Large intestine (tissue), 3 donors: Measurements from ENCODE around the gene ZBTB3. TPM values are rescaled to one million over a fixed set of nuclear protein-coding genes. Genes with fewer than 3 reads are reported as not detected.
"Not testable (repeated sequence)": the region's sequence is repeated elsewhere in the genome, so short reads cannot be mapped to it uniquely, and the experiment has no call there.

Source experiments
- DNase-seq, 2 donors: peaks; one replicate each; pipeline versions ENCODE4 v3.0.0 to v3.0.0-alpha.2; 2013
- H3K27ac ChIP-seq: one replicate; pipeline ENCODE4 v1.5.1; 2013; ENCODE audit warnings: low read length
- H3K27me3 ChIP-seq: 2 replicates; pipeline ENCODE4 v1.6.1; 2013; ENCODE audit warnings: low read length; ENCODE audit not compliant: control insufficient read depth, insufficient read depth
- H3K36me3 ChIP-seq: 2 replicates; pipeline ENCODE4 v1.6.1; 2013; ENCODE audit warnings: low read length; ENCODE audit not compliant: control insufficient read depth, insufficient read depth
- H3K4me1 ChIP-seq: one replicate; pipeline ENCODE4 v1.6.1; 2013; ENCODE audit warnings: low read length; ENCODE audit not compliant: control insufficient read depth, insufficient read depth
- H3K4me3 ChIP-seq: one replicate; pipeline ENCODE4 v1.5.1; 2013; ENCODE audit warnings: low read length
- H3K9me3 ChIP-seq: one replicate; pipeline ENCODE4 v1.6.1; 2013; ENCODE audit warnings: mild to moderate bottlenecking, low read depth, low read length, moderate library complexity; ENCODE audit not compliant: control insufficient read depth
- WGBS: methylation state at CpG from one replicate; pipeline ENCODE4 v1.1.5; 2013; ENCODE audit warnings: low lambda C conversion rate; ENCODE audit not compliant: insufficient coverage; 5-methylcytosine and 5-hydroxymethylcytosine counted together
- polyA plus RNA-seq: library from polyadenylated mRNA; unstranded; fragments of 120-200 nt; gene quantifications from one replicate; pipeline ENCODE4 v1.2.1, GENCODE V29; 2013

ZBTB3 gene
- polyA plus RNA-seq, 1 donor: 7.2 TPM

DNA sequence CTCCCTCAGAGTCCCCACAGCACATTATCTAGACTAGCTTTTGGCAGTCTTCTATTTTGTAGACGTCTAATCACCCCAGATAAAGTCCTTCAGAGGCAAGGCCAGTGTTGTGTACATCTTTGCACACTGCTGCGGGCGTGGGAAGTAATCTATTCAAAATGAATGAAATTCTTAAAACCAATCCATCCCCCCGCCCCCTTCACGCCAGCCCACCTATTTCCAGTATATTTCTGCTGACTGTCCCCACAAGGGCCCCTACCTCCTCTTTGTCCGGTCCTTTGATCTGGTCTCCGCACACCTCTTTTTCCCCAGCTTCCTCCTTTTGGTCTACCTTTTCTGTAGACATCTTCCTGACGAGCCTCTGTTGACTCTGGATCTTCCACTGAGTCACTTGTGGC, 47.1 kb downstream of the ZBTB3 start:
- Histone ChIP-seq H3K27ac (peak overlapping the region; percentile 74), H3K4me3 (peak overlapping the region; percentile 55), H3K4me1 (peaks cover 49% of the 10 kb centered on the region), H3K9me3 (no peaks in the 10 kb centered on the region), H3K27me3 (no peaks in the 10 kb centered on the region), H3K36me3 (peaks cover 20% of the 10 kb centered on the region)
- DNase-seq: no peak
- no CpG with 5 or more reads among the region's 8 CpGs for WGBS

DNA sequence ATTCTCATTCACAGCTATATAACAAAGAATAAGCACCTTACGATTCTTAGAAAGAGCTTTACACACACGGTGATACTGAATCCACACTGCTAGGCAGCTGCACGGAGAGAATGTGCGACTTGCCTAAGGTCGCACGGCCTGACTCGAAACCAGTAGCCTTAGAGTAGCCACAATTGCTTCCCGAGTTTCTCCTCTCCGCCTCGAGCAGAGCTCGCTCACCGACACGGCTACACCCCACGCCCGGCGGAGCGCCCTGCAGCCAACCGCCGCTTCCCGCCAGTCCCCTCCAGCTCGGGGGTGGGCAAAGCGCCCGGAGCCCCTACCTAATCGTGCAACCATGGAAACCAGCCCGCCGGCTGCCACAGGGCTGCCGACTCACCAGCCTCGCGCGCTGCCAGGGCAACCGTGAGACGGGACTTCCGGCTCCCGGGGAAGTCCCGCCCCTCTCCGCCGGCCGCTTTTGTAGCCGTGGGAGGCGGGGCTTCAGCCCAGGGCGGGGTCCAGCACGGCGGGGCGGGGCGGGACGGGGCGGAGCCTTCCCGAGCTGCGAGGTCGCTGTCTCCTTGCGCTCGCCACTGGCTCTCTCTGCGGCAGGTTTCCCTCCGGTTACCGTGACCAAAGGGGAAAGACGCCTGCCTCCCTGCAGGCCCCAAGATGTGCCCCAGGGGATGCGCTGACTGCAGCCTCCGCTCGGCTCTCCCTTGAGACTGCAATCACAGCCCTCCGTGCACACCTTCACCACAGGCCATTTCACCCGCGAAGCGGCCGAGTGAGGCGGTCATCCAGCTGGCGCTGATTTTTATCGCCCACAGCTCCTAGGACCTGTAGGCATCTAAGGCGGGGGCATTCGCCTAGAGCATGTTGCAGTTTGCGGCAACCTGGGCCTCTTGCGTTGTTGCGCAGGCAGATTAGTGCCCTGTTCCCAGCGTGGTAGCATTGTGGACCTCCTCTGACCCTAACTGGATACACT, 47.8 kb downstream of the ZBTB3 start:
- peak overlapping the region; percentile 90 for H3K4me3 ChIP-seq
- H3K4me1 ChIP-seq: peaks cover 44% of the 10 kb centered on the region
- 0% methylated on average over 2 of the region's 73 CpGs for WGBS
- no peaks in the 10 kb centered on the region for H3K9me3 ChIP-seq
- H3K36me3 ChIP-seq: peaks cover 20% of the 10 kb centered on the region
- DNase-seq: peak; percentile 90 to 92
- H3K27me3 ChIP-seq: no peaks in the 10 kb centered on the region
- peak overlapping the region; percentile 81 for H3K27ac ChIP-seq

DNA sequence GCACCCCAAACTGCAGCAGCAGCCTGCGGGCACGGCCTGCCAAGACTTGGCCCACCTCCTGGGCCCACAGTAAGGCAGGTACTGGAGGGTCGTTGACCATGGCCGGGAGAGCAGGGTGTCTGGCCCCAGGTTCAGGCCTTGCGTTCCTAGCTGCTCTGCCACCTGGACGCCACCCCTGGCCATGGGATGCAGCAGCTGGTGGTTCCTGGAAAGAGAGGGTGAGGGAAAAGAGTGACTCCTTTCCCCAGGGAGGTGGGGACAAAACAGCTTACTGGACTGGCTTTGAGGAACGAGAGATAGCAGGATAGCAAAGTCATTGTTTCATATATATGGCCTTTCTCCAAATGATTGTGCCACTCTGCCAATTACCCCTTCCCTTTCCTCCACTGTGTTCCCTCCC, 48.5 kb downstream of the ZBTB3 start:
- H3K36me3 ChIP-seq: peaks cover 17% of the 10 kb centered on the region
- no peaks in the 10 kb centered on the region for H3K27me3 ChIP-seq
- no peaks in the 10 kb centered on the region for H3K9me3 ChIP-seq
- WGBS: no CpG with 5 or more reads among the region's 7 CpGs
- H3K27ac ChIP-seq: peak overlapping the region; percentile 81
- peak overlapping the region; percentile 90 for H3K4me3 ChIP-seq
- DNase-seq: peak in 1 of 2 donors; percentile 37
- peaks cover 42% of the 10 kb centered on the region for H3K4me1 ChIP-seq

DNA sequence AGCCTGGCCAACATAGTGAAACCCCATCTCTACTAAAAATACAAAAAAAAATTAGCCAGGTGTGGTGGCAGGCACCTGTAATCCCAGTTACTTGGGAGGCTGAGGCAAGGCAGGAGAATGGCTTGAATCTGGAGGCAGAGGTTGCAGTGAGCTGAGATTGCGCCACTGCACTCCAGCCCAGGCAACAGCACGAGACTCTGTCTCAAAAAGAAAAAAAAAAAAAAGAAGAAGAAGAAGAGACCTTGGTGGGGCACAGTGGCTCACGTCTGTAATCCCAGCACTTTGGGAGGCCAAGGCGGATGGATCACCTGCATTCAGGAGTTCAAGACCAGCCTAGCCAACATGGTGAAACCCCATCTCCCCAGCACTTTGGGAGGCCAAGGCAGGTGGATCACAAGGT, 50.0 kb downstream of the ZBTB3 start:
- not testable (repeated sequence) for DNase-seq, H3K27me3 ChIP-seq, H3K4me3 ChIP-seq, H3K9me3 ChIP-seq, H3K27ac ChIP-seq
- peaks cover 35% of the 10 kb centered on the region for H3K4me1 ChIP-seq
- WGBS: no CpG with 5 or more reads among the region's 4 CpGs
- H3K36me3 ChIP-seq: peaks cover 13% of the 10 kb centered on the region

DNA sequence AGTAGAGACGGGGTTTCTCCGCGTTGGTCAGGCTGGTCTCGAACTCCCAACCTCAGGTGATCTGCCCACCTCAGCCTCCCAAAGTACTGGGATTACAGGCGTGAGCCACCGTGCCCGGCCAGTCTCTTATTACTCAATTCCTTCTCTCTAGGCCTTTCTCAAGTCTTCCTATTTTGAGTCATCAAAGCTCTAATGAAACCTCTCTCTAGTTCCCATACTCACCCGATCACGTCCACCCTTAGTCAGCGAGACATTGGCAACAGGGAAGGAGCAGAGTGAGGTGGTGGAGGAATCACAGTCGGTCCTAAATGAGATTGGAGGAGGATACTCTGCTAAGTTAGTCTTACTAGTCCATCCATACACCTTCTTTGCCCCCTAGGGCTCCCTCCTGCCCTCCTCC, 51.7 kb downstream of the ZBTB3 start:
- no peak for DNase-seq
- Histone ChIP-seq H3K4me3 (no peak overlapping the region), H3K27me3 (no peaks in the 10 kb centered on the region), H3K36me3 (peaks cover 11% of the 10 kb centered on the region), H3K9me3 (no peaks in the 10 kb centered on the region), H3K4me1 (peaks cover 19% of the 10 kb centered on the region), H3K27ac (no peak overlapping the region)
- WGBS: no CpG with 5 or more reads among the region's 11 CpGs

Other genes starting within 250 kb of the ZBTB3 start
- 134 TPM for gene AHNAK, start 207.4 kb downstream of the ZBTB3 start, polyA plus RNA-seq
- 2,426 TPM for gene EEF1G, start 180.3 kb downstream of the ZBTB3 start, polyA plus RNA-seq
- gene TUT1, start 162.6 kb downstream of the ZBTB3 start, polyA plus RNA-seq: 18.7 TPM
- gene MTA2, start 152.3 kb downstream of the ZBTB3 start, polyA plus RNA-seq: 51.6 TPM
- gene EML3, start 141.4 kb downstream of the ZBTB3 start, polyA plus RNA-seq: 25.3 TPM
- gene ROM1, start 140.9 kb downstream of the ZBTB3 start, polyA plus RNA-seq: 4.5 TPM
- 40.0 TPM for gene B3GAT3, start 132.2 kb downstream of the ZBTB3 start, polyA plus RNA-seq
- gene GANAB, start 107.5 kb downstream of the ZBTB3 start, polyA plus RNA-seq: 272 TPM
- 15.2 TPM for gene INTS5, start 100.9 kb downstream of the ZBTB3 start, polyA plus RNA-seq
- gene C11orf98, start 89.0 kb downstream of the ZBTB3 start, polyA plus RNA-seq: 60.4 TPM
- 8.7 TPM for gene CSKMT, start 88.8 kb downstream of the ZBTB3 start, polyA plus RNA-seq
- 10.4 TPM for gene UQCC3, start 82.5 kb downstream of the ZBTB3 start, polyA plus RNA-seq
- gene LBHD1, start 81.9 kb downstream of the ZBTB3 start, polyA plus RNA-seq: 5.7 TPM
- 146 TPM for gene UBXN1, start 75.1 kb downstream of the ZBTB3 start, polyA plus RNA-seq
- gene LRRN4CL, start 64.6 kb downstream of the ZBTB3 start, polyA plus RNA-seq: 2.9 TPM
- 38.6 TPM for gene BSCL2, start 46.7 kb downstream of the ZBTB3 start, polyA plus RNA-seq
- 10.9 TPM for gene GNG3, start 46.5 kb downstream of the ZBTB3 start, polyA plus RNA-seq
- gene HNRNPUL2, start 26.7 kb downstream of the ZBTB3 start, polyA plus RNA-seq: 65.1 TPM
- 37.9 TPM for gene TTC9C, start 25.7 kb downstream of the ZBTB3 start, polyA plus RNA-seq
- gene POLR2G, start 7.4 kb upstream of the ZBTB3 start, polyA plus RNA-seq: 87.5 TPM
- gene TAF6L, start 17.2 kb upstream of the ZBTB3 start, polyA plus RNA-seq: 28.5 TPM
- gene TMEM179B, start 33.2 kb upstream of the ZBTB3 start, polyA plus RNA-seq: 69.5 TPM
- gene TMEM223, start 37.8 kb upstream of the ZBTB3 start, polyA plus RNA-seq: 18.4 TPM
- 89.3 TPM for gene NXF1, start 51.3 kb upstream of the ZBTB3 start, polyA plus RNA-seq
- 42.4 TPM for gene STX5, start 77.9 kb upstream of the ZBTB3 start, polyA plus RNA-seq
- gene TEX54, start 78.7 kb upstream of the ZBTB3 start, polyA plus RNA-seq: 0.76 TPM
- 38.4 TPM for gene WDR74, start 85.4 kb upstream of the ZBTB3 start, polyA plus RNA-seq
- gene SLC3A2, start 126.7 kb upstream of the ZBTB3 start, polyA plus RNA-seq: 182 TPM
- gene CHRM1, start 167.2 kb upstream of the ZBTB3 start, polyA plus RNA-seq: 1.3 TPM
- not detected for gene SLC22A6, start 230.8 kb upstream of the ZBTB3 start, polyA plus RNA-seq